Testis (tissue), 2 donors: ENCODE measurements around the gene MAMDC2.

Experiments
- POLR2A ChIP-seq: fragments of 450-650 bp; IDR thresholded peaks from one replicate; pipeline ENCODE4 v1.6.1; 2017; ENCODE audit warnings: antibody characterized with exemption, mild to moderate bottlenecking, moderate library complexity
- TF ChIP-seq, protein P1 (sequence below), 3 experiments: fragments of 450-650 bp in 2 of 3; fragments of 200-600 bp in 1 of 3; sonication (generic) in 1 of 3; IDR thresholded peaks; one replicate each; pipeline ENCODE4 v1.5.1; 2016 to 2019; ENCODE audit warnings: antibody characterized with exemption in 3 of 3, mild to moderate bottlenecking in 2 of 3, moderate library complexity in 1 of 3

DNA sequence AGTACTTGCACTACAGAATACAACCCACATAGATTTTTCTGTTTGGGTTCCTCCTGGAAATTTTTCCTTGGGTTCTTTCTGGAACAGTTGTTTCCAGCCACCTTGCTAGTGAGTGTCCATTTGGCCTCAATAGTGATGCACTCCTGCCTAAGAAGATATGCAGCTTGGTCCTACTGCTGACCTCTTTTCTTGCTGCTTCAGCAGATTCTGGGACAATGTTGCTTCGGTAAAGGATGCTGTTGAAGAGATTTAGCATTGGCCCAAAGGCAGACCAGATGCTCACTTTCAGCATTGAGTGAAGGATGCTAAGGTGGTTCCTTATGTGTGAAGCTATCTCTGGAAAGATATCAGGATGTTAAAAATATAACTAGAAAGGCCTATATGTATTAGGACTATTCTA lies 128.9 kb downstream of the MAMDC2 start:
- TF ChIP-seq, protein P1, sequence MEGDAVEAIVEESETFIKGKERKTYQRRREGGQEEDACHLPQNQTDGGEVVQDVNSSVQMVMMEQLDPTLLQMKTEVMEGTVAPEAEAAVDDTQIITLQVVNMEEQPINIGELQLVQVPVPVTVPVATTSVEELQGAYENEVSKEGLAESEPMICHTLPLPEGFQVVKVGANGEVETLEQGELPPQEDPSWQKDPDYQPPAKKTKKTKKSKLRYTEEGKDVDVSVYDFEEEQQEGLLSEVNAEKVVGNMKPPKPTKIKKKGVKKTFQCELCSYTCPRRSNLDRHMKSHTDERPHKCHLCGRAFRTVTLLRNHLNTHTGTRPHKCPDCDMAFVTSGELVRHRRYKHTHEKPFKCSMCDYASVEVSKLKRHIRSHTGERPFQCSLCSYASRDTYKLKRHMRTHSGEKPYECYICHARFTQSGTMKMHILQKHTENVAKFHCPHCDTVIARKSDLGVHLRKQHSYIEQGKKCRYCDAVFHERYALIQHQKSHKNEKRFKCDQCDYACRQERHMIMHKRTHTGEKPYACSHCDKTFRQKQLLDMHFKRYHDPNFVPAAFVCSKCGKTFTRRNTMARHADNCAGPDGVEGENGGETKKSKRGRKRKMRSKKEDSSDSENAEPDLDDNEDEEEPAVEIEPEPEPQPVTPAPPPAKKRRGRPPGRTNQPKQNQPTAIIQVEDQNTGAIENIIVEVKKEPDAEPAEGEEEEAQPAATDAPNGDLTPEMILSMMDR (IDR thresholded peaks at IDR 0.05): no peak
- no peak for TF ChIP-seq POLR2A
